ENCODE data around the gene COPG1. TPM values are rescaled to one million over a fixed set of nuclear protein-coding genes. Genes with fewer than 3 reads are reported as not detected.

Gene COPG1
- total and polyA plus RNA-seq, 10 of the 15 experiments (the other 5 are each of a cell fraction or from before 2014, with no cell fraction given) = 54.8 to 143 (median 91.2) TPM

- TF ChIP-seq USF1 (IDR thresholded peaks at IDR 0.05; ENCODE audit: borderline replicate concordance, extremely low read length, insufficient read depth, low read depth, low read length) (no peak), PAX5 (IDR thresholded peaks at IDR 0.05; ENCODE audit: borderline replicate concordance, low read depth, low read length) (no peak), PML (IDR thresholded peaks at IDR 0.05; ENCODE audit: low read length) (no peak), KAT2A (conservative IDR thresholded peaks at IDR 0.05; ENCODE audit: control insufficient read depth, low read depth, low read length) (no peak), BMI1 (IDR thresholded peaks at IDR 0.05; ENCODE audit: borderline replicate concordance) (no peak), YBX1 (IDR thresholded peaks at IDR 0.05) (no peak)
Observed at GRCh38 chr3:129326595-129326994, 77.2 kb downstream of the COPG1 start (continued).

Small RNA genes within 50 kb of the gene (microRNA-seq; reads per million reads assigned to microRNA genes)
- gene MIR6826 = not detected

Small RNA genes within 50 kb of the gene (small RNA-seq; reads per million reads assigned to genes)
- gene MIR6826 = not detected
- gene RPS27P12 = not detected

Other genes starting within 250 kb of the COPG1 start
Only the 7 nearest of the 9 such genes appear.
- not detected in 2 replicates for gene GP9, start 188.8 kb upstream of the COPG1 start, total RNA-seq (2014; rRNA removed)
- gene GP9, start 188.8 kb upstream of the COPG1 start, total RNA-seq (2014; rRNA removed; fragmentation: Illumina TruSeq; extraction: Trizol) = not detected in 2 replicates
- gene GP9, start 188.8 kb upstream of the COPG1 start, total RNA-seq (2021) = not detected in 2 replicates
- not detected in 2 replicates for gene GP9, start 188.8 kb upstream of the COPG1 start, polyA plus RNA-seq (2011; rRNA removed)
- gene GP9, start 188.8 kb upstream of the COPG1 start, polyA plus RNA-seq (2014; fragmentation: Illumina TruSeq; extraction: Trizol) = not detected in 2 replicates
- not detected for gene GP9, start 188.8 kb upstream of the COPG1 start, polyA plus RNA-seq (2014; fragmentation: Nextera tagmentation; extraction: Ambion mirVana)
- 0.15 TPM in 1 of 2 replicates, not detected in the other for gene GP9, start 188.8 kb upstream of the COPG1 start, polyA plus RNA-seq (2014; rRNA removed)
- not detected for gene GP9, start 188.8 kb upstream of the COPG1 start, polyA plus RNA-seq (2016; fragmentation: Nextera tagmentation; extraction: Ambion mirVana)
- gene RAB43, start 127.8 kb upstream of the COPG1 start, total RNA-seq (2014; rRNA removed) = 8.0 and 10.0 TPM in 2 replicates
- 0.67 and 0.69 TPM in 2 replicates for gene RAB43, start 127.8 kb upstream of the COPG1 start, total RNA-seq (2014; rRNA removed; fragmentation: Illumina TruSeq; extraction: Trizol)
- gene RAB43, start 127.8 kb upstream of the COPG1 start, total RNA-seq (2021) = 11.4 and 14.0 TPM in 2 replicates
- gene RAB43, start 127.8 kb upstream of the COPG1 start, polyA plus RNA-seq (2011; rRNA removed) = 4.1 and 4.7 TPM in 2 replicates
- 0.10 and 0.26 TPM in 2 replicates for gene RAB43, start 127.8 kb upstream of the COPG1 start, polyA plus RNA-seq (2014; fragmentation: Illumina TruSeq; extraction: Trizol)
- gene RAB43, start 127.8 kb upstream of the COPG1 start, polyA plus RNA-seq (2014; fragmentation: Nextera tagmentation; extraction: Ambion mirVana) = under 1 TPM; 0.08 to 0.29 TPM
- gene RAB43, start 127.8 kb upstream of the COPG1 start, polyA plus RNA-seq (2014; rRNA removed) = 6.8 and 10.0 TPM in 2 replicates
- gene RAB43, start 127.8 kb upstream of the COPG1 start, polyA plus RNA-seq (2016; fragmentation: Nextera tagmentation; extraction: Ambion mirVana) = 1 to 10 TPM; 4.0 to 4.5 TPM
- gene ISY1, start 88.5 kb upstream of the COPG1 start, total RNA-seq (2014; rRNA removed) = 28.3 and 39.5 TPM in 2 replicates
- 46.0 and 47.1 TPM in 2 replicates for gene ISY1, start 88.5 kb upstream of the COPG1 start, total RNA-seq (2014; rRNA removed; fragmentation: Illumina TruSeq; extraction: Trizol)
- 36.8 and 38.6 TPM in 2 replicates for gene ISY1, start 88.5 kb upstream of the COPG1 start, total RNA-seq (2021)
- gene ISY1, start 88.5 kb upstream of the COPG1 start, polyA plus RNA-seq (2011; rRNA removed) = 43.3 and 61.7 TPM in 2 replicates
- gene ISY1, start 88.5 kb upstream of the COPG1 start, polyA plus RNA-seq (2014; fragmentation: Illumina TruSeq; extraction: Trizol) = 42.3 and 45.4 TPM in 2 replicates
- gene ISY1, start 88.5 kb upstream of the COPG1 start, polyA plus RNA-seq (2014; fragmentation: Nextera tagmentation; extraction: Ambion mirVana) = 10 to 100 TPM; 54.1 to 58.2 TPM
- gene ISY1, start 88.5 kb upstream of the COPG1 start, polyA plus RNA-seq (2014; rRNA removed) = 28.5 and 32.3 TPM in 2 replicates
- gene ISY1, start 88.5 kb upstream of the COPG1 start, polyA plus RNA-seq (2016; fragmentation: Nextera tagmentation; extraction: Ambion mirVana) = 10 to 100 TPM; 66.7 to 72.2 TPM
- gene CNBP, start 65.7 kb upstream of the COPG1 start, total RNA-seq (2014; rRNA removed) = 300 and 328 TPM in 2 replicates
- 341 and 350 TPM in 2 replicates for gene CNBP, start 65.7 kb upstream of the COPG1 start, total RNA-seq (2014; rRNA removed; fragmentation: Illumina TruSeq; extraction: Trizol)
- 340 and 342 TPM in 2 replicates for gene CNBP, start 65.7 kb upstream of the COPG1 start, total RNA-seq (2021)
- 468 and 566 TPM in 2 replicates for gene CNBP, start 65.7 kb upstream of the COPG1 start, polyA plus RNA-seq (2011; rRNA removed)
- gene CNBP, start 65.7 kb upstream of the COPG1 start, polyA plus RNA-seq (2014; fragmentation: Illumina TruSeq; extraction: Trizol) = 409 and 473 TPM in 2 replicates
- gene CNBP, start 65.7 kb upstream of the COPG1 start, polyA plus RNA-seq (2014; fragmentation: Nextera tagmentation; extraction: Ambion mirVana) = 100 to 1,000 TPM; 618 to 719 TPM
- gene CNBP, start 65.7 kb upstream of the COPG1 start, polyA plus RNA-seq (2014; rRNA removed) = 362 and 390 TPM in 2 replicates
- 100 to 1,000 TPM; 618 to 628 TPM for gene CNBP, start 65.7 kb upstream of the COPG1 start, polyA plus RNA-seq (2016; fragmentation: Nextera tagmentation; extraction: Ambion mirVana)
- gene HMCES, start 29.3 kb downstream of the COPG1 start, total RNA-seq (2014; rRNA removed) = 16.7 and 22.7 TPM in 2 replicates
- 11.9 and 12.4 TPM in 2 replicates for gene HMCES, start 29.3 kb downstream of the COPG1 start, total RNA-seq (2014; rRNA removed; fragmentation: Illumina TruSeq; extraction: Trizol)
- gene HMCES, start 29.3 kb downstream of the COPG1 start, total RNA-seq (2021) = 25.5 and 33.4 TPM in 2 replicates
- 21.3 and 42.6 TPM in 2 replicates for gene HMCES, start 29.3 kb downstream of the COPG1 start, polyA plus RNA-seq (2011; rRNA removed)
- 29.6 and 31.2 TPM in 2 replicates for gene HMCES, start 29.3 kb downstream of the COPG1 start, polyA plus RNA-seq (2014; fragmentation: Illumina TruSeq; extraction: Trizol)
- gene HMCES, start 29.3 kb downstream of the COPG1 start, polyA plus RNA-seq (2014; fragmentation: Nextera tagmentation; extraction: Ambion mirVana) = 10 to 100 TPM; 17.2 to 18.5 TPM
- gene HMCES, start 29.3 kb downstream of the COPG1 start, polyA plus RNA-seq (2014; rRNA removed) = 21.9 and 25.0 TPM in 2 replicates
- gene HMCES, start 29.3 kb downstream of the COPG1 start, polyA plus RNA-seq (2016; fragmentation: Nextera tagmentation; extraction: Ambion mirVana) = 10 to 100 TPM; 45.3 to 49.8 TPM
- gene EFCAB12, start 179.0 kb downstream of the COPG1 start, total RNA-seq (2014; rRNA removed) = 0.34 and 0.38 TPM in 2 replicates
- gene EFCAB12, start 179.0 kb downstream of the COPG1 start, total RNA-seq (2014; rRNA removed; fragmentation: Illumina TruSeq; extraction: Trizol) = 0.27 and 0.37 TPM in 2 replicates
- 0.61 and 0.67 TPM in 2 replicates for gene EFCAB12, start 179.0 kb downstream of the COPG1 start, total RNA-seq (2021)
- gene EFCAB12, start 179.0 kb downstream of the COPG1 start, polyA plus RNA-seq (2011; rRNA removed) = 0.36 and 0.38 TPM in 2 replicates
- gene EFCAB12, start 179.0 kb downstream of the COPG1 start, polyA plus RNA-seq (2014; fragmentation: Illumina TruSeq; extraction: Trizol) = 0.30 and 0.66 TPM in 2 replicates
- gene EFCAB12, start 179.0 kb downstream of the COPG1 start, polyA plus RNA-seq (2014; fragmentation: Nextera tagmentation; extraction: Ambion mirVana) = under 1 TPM; 0.02 to 0.03 TPM
- 0.81 and 0.85 TPM in 2 replicates for gene EFCAB12, start 179.0 kb downstream of the COPG1 start, polyA plus RNA-seq (2014; rRNA removed)
- gene EFCAB12, start 179.0 kb downstream of the COPG1 start, polyA plus RNA-seq (2016; fragmentation: Nextera tagmentation; extraction: Ambion mirVana) = under 1 TPM; 0.21 to 0.32 TPM
- gene MBD4, start 190.3 kb downstream of the COPG1 start, total RNA-seq (2014; rRNA removed) = 46.1 and 57.9 TPM in 2 replicates
- gene MBD4, start 190.3 kb downstream of the COPG1 start, total RNA-seq (2014; rRNA removed; fragmentation: Illumina TruSeq; extraction: Trizol) = 56.6 and 57.2 TPM in 2 replicates
- gene MBD4, start 190.3 kb downstream of the COPG1 start, total RNA-seq (2021) = 42.2 and 44.1 TPM in 2 replicates
- 43.9 and 65.4 TPM in 2 replicates for gene MBD4, start 190.3 kb downstream of the COPG1 start, polyA plus RNA-seq (2011; rRNA removed)
- gene MBD4, start 190.3 kb downstream of the COPG1 start, polyA plus RNA-seq (2014; fragmentation: Illumina TruSeq; extraction: Trizol) = 59.0 and 71.3 TPM in 2 replicates
- gene MBD4, start 190.3 kb downstream of the COPG1 start, polyA plus RNA-seq (2014; fragmentation: Nextera tagmentation; extraction: Ambion mirVana) = 10 to 100 TPM; 17.7 to 23.6 TPM
- gene MBD4, start 190.3 kb downstream of the COPG1 start, polyA plus RNA-seq (2014; rRNA removed) = 48.2 and 51.8 TPM in 2 replicates
- 10 to 100 TPM; 52.8 to 54.7 TPM for gene MBD4, start 190.3 kb downstream of the COPG1 start, polyA plus RNA-seq (2016; fragmentation: Nextera tagmentation; extraction: Ambion mirVana)